Measurements from ENCODE around the gene ADGRV1.

DNA sequence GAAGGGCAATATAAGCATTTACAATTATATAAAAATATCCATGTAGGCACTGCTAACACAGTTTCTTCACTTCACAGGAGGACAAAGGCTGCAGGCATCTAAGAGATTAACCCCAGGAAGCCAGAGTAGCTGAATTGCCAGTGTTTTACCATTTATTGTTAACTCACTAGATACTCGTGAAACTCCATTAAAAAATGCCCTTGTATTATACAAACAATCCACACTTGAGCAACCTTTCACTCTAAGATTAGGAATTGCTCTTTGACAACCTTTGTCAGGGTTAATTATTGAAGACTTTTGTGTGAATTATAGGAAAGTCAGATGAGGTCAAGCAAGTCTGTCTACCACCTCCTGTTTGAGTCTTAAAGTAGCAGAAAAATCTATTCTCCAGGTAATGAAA is 317.8 kb downstream of the ADGRV1 start:
- TF ChIP-seq EZH2 (IDR thresholded peaks at IDR 0.05; ENCODE audit: borderline replicate concordance, low read depth, low read length, poor library complexity, severe bottlenecking) (no peak), CTCF (conservative IDR thresholded peaks at IDR 0.05; ENCODE audit: low read depth, low read length) (no peak)

Measured in A673 (cell line).